Measurements from ENCODE around the gene ASCL4.
"Not testable (repeated sequence)": the region's sequence is repeated elsewhere in the genome, so short reads cannot be mapped to it uniquely, and the experiment has no call there.

Gene ASCL4, protein sequence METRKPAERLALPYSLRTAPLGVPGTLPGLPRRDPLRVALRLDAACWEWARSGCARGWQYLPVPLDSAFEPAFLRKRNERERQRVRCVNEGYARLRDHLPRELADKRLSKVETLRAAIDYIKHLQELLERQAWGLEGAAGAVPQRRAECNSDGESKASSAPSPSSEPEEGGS

DNA sequence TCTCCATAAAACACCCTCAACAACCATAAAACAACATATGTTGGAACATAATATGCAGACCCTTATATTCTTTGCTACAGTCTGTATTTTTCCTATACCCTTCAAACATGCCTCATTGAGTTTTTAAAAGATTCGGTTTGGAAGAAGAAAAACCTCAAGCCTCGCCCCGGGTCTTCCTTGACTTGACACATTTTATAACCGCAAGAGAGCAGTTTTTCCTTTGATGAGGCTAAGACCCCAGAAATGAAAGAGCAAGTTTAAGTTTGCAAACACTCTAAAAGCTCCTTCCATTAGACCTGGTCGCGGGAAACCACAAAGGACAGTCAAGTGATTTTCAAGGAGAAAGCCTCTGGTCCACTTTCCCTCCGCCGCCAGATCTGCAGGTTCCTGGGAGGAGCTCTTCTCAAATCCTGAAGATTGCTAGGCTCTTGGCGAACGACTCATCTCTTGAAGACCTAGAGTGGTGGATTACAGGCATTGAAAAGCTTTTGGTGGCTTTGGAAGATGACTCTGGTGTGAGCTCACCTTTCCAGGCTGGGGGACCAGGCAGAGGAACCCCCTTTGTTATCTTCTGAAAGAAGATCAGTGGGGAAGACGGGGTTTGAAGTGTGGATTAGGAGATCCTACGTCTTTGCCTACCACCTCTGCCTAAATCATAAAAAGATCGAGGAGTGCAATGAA is at the start of gene ASCL4:
ASCL4 (plus strand) TSS at position 356 of the 681 bp plus-strand sequence. CDS start 515 bp downstream, outside the sequence.
- peak within 1 kb of the TSS; percentile 34 for H3K4me3 ChIP-seq (ENCODE audit: low read depth, low read length)

DNA sequence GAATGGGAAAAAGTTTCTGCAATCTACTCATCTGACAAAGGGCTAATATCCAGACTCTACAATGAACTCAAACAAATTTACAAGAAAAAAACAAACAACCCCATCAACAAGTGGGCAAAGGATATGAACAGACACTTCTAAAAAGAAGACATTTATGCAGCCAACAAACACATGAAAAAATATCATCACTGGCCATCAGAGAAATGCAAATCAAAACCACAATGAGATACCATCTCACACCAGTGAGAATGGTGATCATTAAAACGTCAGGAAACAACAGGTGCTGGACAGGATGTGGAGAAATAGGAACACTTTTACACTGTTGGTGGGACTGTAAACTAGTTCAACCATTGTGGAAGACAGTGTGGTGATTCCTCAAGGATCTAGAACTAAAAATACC is 47.2 kb upstream of the ASCL4 start:
- not testable (repeated sequence) for H3K4me3 ChIP-seq (ENCODE audit: low read depth, low read length)

DNA sequence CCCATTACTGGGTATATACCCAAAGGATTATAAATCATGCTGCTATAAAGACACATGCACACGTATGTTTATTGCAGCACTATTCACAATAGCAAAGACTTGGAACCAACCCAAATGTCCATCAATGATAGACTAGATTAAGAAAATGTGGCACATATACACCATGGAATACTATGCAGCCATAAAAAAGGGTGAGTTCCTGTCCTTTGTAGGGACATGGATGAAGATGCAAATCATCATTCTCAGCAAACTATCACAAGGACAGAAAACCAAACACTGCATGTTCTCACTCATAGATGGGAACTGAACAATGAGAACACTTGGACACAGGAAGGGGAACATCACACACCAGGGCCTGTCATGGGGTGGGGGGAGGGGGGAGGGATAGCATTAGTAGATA is 46.8 kb upstream of the ASCL4 start:
- not testable (repeated sequence) for H3K4me3 ChIP-seq (ENCODE audit: low read depth, low read length)

DNA sequence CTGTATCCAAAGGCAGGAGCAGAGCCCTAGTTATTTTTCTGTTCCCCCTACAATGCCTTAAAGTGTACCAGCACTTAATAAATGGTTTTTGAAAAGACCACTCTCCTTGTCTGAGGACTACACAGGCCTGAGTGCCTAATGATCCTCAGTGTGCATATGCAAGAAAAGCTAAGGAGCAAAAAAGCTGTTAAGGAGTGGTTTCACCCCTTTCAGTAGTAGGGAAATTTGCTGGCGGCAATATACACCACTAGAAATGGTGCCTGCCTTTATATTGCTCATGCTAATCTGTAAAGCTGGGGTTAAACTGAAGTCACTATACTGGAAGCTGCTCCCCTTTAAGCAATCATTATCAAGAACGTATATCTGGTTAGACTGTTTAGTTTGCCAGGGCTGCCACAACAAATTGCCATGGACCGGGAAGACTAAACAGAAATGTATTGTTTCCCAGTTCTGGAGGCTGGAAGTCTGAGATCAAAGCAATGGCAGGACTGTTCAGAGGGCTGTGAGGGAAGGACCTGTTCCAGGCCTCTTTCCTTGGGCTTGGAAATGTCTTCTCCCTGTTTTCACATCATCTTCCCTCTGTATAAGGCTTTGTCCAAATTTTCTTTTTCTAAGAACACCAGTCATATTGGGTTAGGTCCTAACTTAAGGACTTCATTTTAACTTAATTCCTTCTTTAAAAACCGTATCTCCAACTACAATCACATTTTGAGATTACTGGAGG is 43.7 kb upstream of the ASCL4 start:
- no peak overlapping the region for H3K4me3 ChIP-seq (ENCODE audit: low read depth, low read length)

DNA sequence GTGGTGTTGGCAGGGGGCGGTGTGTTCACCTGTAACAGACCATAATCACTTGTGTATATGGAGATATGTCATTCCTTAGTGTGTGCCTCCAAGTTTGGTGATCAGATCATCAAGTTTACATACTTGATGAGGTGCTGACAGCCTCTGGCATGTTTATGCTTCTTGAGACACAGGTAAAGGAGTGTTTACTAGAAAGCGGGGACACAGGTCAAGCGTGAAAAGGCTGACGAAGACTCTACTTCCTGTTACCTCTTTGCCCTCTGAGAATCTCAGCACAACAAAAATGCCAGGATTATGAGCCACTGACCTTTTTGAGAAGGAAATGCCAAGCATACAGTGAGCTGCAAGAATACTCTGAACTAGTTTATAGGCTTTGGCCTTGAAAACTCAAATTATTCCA is 43.1 kb upstream of the ASCL4 start:
- no peak overlapping the region for H3K4me3 ChIP-seq (ENCODE audit: low read depth, low read length)

DNA sequence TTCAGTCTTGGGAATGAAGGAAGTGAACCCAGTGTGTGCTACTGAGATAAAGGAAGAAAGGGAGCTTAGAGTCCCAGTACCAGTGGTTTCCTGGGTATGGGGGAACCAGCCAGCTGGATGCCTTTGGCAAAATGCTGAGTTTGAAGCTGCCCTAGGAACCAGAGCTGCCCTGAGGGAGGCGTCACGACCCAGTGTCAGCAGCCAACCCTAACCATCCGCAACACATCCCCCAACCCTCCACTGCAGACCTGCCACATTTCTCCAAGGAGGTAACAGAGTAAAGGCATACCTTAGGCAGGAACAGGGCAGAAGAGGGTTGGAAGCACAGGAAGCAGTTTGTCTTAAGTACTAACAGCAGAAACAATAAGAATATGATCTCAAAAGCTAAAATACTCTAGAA is 42.1 kb upstream of the ASCL4 start:
- no peak overlapping the region for H3K4me3 ChIP-seq (ENCODE audit: low read depth, low read length)

DNA sequence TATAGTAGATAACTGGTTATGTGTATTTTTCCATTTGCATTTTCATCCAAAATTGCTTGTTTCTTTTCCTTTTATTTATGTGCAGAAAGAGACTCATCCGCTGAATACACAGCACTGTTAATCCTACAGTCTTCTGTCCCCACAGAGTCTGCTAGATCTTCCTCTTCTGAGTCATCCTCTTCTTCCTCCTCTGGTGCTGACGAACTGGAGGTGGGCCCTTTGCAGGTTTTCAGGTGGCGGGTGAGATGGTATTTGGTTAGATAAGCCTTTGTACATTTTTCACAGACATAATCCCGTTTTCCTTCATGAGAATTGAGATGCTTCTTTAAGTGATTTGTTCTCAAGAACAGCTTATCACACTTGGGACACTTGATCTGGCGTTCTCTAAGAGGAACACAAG is 40.4 kb upstream of the ASCL4 start:
- H3K4me3 ChIP-seq (ENCODE audit: low read depth, low read length), result no peak overlapping the region

DNA sequence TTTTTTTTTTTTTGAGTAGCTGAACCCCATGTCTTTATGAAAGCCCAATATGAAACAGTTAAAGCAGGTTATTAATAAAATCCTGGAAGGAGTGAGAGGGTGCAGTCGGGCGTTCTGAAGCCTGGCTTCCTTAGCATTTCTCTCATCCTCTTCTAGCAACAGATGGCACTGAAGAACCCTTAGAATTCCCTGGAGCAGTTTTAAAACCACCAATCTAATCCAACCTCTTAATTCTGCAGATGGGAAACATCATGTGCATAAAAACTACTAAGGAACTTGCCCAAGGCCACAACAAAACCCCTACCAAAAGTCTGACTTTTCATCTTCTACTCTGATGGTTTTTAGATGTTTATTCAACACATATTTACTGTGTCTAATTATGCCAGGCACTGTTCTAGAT is 38.7 kb upstream of the ASCL4 start:
- H3K4me3 ChIP-seq (ENCODE audit: low read depth, low read length), result no peak overlapping the region

DNA sequence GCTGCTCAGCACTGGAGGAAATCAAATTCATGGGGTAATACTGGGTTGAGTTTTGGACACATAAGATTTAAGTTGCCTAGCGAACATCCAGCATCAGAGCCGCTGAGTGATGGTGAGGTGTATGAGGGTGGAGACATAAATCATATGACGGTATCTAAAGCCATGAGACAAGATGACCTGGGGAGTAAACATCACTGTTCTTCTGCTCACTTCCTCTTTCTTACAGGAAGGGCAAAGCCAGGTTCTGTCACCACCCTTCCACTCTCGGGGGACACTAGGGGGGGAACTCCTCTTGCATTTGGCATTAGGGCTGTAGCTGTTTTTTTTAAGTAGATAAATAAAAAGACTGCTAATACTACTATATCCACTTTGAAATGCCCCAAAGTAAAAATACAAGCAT is 37.6 kb upstream of the ASCL4 start:
- H3K4me3 ChIP-seq (ENCODE audit: low read depth, low read length), result no peak overlapping the region

DNA sequence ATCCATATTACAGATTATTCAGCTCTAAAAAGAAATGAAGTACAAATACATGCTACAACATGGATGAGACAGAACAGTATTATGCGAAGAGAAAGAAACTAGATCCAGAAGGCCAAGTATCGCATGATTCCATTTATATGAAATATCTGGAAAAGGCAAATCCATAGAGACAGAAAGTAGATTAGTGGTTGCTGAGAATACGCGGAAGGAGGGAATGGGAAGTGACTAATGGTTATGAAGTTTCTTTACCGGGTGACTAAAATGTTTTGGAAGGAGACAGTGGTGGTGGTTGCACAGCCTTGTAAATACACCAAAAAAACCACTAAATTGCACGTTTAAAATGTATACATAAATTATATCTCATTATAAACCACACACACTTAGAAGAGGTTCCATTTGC is 26.0 kb upstream of the ASCL4 start:
- H3K4me3 ChIP-seq (ENCODE audit: low read depth, low read length), result no peak overlapping the region

DNA sequence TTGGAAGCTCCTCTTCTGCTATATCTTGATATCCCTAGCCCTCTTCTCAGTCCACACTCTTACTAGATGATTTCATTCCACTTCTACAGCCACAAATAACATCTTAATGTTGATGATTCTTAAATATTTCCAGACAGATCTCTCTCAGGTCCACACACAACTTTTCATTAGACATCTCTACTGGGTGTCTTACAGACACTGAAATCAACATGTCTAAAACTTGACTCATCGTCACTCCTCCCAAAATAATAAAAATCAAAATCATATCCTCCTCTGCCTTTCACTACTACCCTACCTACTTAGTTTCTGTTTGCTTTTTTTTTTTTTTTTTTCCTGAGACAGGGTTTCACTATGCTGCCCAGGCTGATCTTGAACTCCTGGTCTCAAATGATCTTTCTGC is 25.4 kb upstream of the ASCL4 start:
- no peak overlapping the region for H3K4me3 ChIP-seq (ENCODE audit: low read depth, low read length)

DNA sequence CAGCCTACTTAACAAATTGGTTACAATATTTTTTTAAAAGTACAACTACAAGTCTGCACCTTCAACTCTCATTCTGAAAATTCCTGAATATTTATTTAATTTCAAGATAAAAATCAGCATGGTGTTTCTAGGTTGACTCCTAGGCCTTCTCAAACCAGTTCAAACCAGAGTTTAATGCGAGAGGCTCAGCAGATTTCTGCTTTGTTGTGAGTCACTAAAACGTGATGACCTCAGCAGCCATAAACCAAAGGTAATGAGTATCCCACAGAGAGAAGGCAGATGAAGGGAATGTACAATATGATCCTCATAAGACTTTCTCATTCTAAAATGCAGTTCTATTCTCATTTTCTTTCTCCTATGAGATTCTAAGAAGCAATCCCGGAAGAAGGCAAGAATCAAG is 15.1 kb upstream of the ASCL4 start:
- peak overlapping the region; percentile 89 for H3K4me3 ChIP-seq (ENCODE audit: low read depth, low read length)

DNA sequence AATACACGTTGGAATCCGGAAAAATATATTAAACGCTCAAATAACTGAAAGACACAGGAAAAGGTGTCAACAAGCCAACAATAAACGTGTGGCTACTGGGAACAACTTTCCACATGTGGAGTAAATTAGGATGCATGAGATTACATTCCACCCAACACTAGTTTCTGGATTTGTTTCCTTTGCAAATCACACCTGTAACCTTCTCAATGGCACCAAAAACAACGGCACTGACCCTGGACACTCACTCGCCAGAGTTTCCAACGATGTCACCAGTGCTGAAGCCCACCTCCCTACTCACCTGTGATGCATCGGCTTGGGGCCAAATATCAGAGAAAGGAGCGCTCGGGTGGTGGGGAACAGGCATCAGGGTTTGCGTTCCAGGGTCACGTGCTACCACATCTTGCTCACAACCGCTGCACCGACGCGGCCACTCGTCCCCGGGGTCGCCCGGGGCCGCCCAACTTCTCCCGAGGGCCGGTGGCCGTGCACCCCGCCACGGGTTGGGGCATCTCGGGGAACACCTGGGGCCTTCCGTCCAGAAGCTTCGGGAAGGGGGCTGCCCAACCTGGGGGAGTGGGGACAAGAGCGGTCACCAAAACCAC is 14.2 kb upstream of the ASCL4 start:
- H3K4me3 ChIP-seq (ENCODE audit: low read depth, low read length), result peak overlapping the region; percentile 89

DNA sequence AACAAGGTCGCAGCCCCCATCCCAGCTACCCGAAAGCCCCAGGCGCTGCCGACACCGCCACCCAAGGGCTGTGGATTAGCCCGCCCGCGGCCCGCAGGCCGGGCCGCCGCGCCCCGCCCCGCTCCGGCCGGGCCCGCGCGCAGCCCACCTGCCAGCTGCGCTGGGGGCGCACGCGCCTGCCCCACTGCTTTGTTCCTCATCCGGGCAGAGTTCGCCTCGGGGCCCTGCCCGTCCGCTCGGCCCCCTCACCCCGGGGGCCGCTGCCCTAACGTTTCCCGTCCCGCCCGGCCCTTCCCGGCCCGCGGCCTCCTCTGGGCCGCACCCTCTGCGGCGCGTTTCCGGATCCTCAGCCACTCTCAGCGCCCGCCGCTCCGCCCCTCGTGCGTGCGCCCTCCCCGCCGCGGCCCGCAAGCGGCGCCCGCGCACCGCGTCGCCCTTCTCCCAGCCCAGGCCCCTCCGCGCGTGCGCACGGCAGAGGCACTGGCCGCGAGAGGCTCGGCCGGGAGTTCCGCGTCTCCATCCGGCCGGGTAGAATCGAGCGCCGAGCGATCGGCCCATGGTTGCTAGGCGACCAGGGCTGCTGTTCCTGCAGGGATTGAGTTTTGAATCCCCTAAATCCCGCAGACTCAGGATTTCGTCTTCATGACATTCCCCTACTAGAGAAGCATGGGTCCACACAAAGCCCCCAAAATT is 13.5 kb upstream of the ASCL4 start, which contains the start of gene PRDM4:
PRDM4 (minus strand) TSS at position 329 of the 693 bp plus-strand sequence. CDS start 622 bp downstream, outside the sequence.
- H3K4me3 ChIP-seq (ENCODE audit: low read depth, low read length), result peak within 1 kb of the TSS; percentile 89

DNA sequence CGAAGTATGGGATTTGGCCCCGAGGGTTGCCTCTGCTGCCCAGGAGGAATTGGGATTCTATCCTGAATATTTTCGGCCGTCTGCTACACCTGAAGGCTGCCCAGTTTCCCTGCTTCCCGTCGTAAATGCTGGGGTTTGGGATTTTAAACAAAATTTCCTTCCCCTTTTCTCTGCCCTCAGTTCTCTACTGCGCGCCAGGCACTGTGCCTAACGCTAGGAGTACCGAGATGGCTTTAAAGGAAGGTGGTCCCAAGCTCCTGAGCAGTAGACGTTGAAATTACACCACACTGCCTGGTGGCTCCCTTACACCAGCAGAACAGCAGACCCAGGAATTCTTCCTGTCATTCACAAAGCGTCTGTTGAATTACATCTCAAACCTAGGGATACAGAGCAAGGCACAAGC is 13.0 kb upstream of the ASCL4 start:
- H3K4me3 ChIP-seq (ENCODE audit: low read depth, low read length), result peak overlapping the region; percentile 89

DNA sequence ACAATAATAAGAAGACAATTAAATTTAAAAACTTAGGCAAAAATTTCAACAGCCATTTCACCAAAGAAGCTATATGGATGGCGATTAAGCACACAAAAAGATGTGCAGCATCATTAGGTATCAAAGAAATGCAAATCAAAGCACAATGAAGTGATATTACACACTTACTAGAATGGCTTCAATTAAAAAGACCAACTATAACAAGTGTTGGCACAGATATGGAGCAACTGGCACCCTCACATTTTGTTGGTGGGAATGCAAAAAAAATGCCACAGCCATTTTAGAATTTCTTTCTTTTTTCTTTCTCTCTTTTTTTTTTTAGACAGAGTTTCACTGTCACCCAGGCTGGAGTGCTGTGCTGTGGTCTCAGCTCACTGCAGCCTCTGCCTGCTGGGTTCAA is 11.6 kb upstream of the ASCL4 start:
- H3K4me3 ChIP-seq (ENCODE audit: low read depth, low read length), result no peak overlapping the region

DNA sequence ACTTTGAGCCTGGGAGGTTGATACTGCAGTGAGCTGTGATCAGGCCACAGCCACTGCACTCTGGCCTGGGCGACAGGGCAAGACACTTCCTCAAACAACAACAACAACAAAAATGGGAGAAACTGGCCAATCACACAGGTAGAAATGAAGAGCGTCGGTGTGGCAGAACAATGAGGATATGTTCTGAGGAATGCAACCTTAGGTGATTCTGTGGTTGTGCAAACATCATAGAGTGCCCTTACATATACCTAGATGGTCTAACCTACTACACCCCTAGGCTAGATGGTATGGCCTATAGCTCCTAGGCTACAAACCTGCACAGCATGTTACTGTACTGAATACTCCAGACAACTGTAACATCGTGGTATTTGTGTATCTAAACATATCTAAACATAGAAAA is 9.9 kb upstream of the ASCL4 start:
- H3K4me3 ChIP-seq (ENCODE audit: low read depth, low read length), result no peak overlapping the region

DNA sequence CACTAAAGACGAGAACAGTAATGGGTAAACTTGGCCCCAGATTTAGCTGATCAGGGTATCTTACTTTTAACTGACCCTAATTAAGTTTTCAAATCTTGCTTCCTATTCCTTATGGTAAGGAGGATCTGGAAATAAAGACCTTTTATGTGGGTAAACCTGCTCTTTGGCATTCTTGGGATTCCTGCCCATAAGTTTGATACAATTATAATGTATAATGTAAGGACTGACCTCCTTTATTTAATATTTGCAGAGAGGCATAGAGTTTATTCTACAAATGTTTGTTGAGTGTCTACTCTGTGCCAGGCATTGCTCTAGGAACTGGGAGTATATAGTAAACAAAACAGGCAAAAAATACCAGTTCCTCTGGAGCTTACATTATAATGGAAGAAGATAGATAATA is 9.2 kb upstream of the ASCL4 start:
- H3K4me3 ChIP-seq (ENCODE audit: low read depth, low read length), result no peak overlapping the region

DNA sequence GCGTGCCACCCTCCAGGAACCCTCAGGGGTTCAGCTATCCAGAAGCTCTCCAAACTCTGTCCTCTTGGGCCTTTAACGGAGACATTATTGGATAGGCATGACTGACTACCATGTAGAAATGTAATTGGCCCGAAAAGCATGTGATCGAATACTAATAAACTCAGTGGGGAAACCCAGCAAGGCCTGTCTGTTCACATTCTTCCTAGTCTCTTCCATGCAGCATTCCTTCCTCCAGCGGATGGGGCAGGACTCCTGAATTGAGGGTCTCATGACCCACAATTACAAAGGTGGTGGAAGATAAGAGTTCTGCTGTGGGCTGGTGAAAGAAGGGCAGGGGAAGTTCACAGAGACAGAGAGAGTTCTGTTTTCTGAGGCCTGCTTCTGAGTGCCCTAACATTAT is 7.0 kb upstream of the ASCL4 start:
- no peak overlapping the region for H3K4me3 ChIP-seq (ENCODE audit: low read depth, low read length)

DNA sequence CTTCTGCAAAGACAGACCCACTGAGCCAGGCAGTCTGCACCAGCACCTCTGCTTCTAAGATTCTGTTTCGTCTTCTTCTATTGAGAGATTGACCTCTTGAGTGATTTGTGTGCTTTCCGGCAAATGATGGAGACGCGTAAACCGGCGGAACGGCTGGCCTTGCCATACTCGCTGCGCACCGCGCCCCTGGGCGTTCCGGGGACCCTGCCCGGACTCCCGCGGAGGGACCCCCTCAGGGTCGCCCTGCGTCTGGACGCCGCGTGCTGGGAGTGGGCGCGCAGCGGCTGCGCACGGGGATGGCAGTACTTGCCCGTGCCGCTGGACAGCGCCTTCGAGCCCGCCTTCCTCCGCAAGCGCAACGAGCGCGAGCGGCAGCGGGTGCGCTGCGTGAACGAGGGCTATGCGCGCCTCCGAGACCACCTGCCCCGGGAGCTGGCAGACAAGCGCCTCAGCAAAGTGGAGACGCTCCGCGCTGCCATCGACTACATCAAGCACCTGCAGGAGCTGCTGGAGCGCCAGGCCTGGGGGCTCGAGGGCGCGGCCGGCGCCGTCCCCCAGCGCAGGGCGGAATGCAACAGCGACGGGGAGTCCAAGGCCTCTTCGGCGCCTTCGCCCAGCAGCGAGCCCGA is 703 bp downstream of the ASCL4 start:
- H3K4me3 ChIP-seq (ENCODE audit: low read depth, low read length), result peak overlapping the region; percentile 34

DNA sequence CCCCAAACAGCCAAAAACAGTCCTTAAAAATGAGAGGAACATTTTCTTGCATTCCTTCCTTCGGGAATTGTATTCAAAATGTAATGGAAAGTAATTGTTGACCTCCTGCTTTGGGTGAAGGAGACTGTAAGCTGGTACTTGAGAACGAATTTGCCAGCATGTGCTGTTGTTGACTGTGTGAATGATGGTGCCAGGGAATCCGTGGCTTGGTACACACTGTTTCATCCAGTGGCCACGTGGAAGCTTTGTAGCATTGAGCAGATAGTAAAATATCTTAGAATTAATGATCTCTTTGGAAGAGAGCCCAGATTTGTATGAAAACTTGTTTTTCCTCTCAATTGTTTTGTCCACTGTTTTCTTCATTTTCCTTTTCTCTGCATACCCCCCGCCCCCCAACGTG is 1.7 kb downstream of the ASCL4 start:
- no peak overlapping the region for H3K4me3 ChIP-seq (ENCODE audit: low read depth, low read length)

Measured in iPS-11a (cell line).